MM.1S (cell line): ENCODE results near the gene DDO.

Experiments used
- CTCF ChIP-seq: fragments of 300-600 bp; sonication (generic); IDR thresholded peaks from 2 replicates; pipeline ENCODE4 v1.5.1; 2016; ENCODE audit warnings: antibody characterized with exemption, low read length, mixed read lengths
- EZH2 ChIP-seq: fragments of 300-600 bp; sonication (generic); optimal IDR thresholded peaks from 2 replicates; pipeline ENCODE3; 2017; ENCODE audit warnings: low read depth, mild to moderate bottlenecking, antibody characterized with exemption, low read length, mixed read lengths
- EZH2phosphoT487 ChIP-seq: fragments of 300-600 bp; sonication (generic); IDR thresholded peaks from 2 replicates; pipeline ENCODE4 v1.6.1; 2018; ENCODE audit warnings: antibody characterized with exemption, low read length

- TF ChIP-seq CTCF: no peak
- TF ChIP-seq EZH2phosphoT487: no peak
- TF ChIP-seq EZH2: no peak
These were observed 15.9 kb downstream of the DDO start for GRCh38 chr6:110399219-110400071.
